ENCODE results near the gene SLC36A4.
A peak's percentile ranks its signal among the peaks of the same experiment; 100 is the strongest.

Gene SLC36A4

GRCh38 chr11:93219440-93219839, 21.6 kb upstream of the SLC36A4 start:
- Histone ChIP-seq H3K27ac (ENCODE audit: low read length) (no peak overlapping the region), H3K4me3 (ENCODE audit: low read length) (no peak overlapping the region), H3K4me1 (ENCODE audit: control insufficient read depth, low read depth, low read length) (no peaks in the 10 kb centered on the region), H3K9ac (ENCODE audit: low read length) (no peak overlapping the region), H3K27me3 (ENCODE audit: control insufficient read depth, insufficient read depth, low read length) (no peaks in the 10 kb centered on the region), H3K9me3 (ENCODE audit: control insufficient read depth, low read depth, low read length) (no peaks in the 10 kb centered on the region), H3K36me3 (ENCODE audit: control insufficient read depth, low read depth, low read length) (no peaks in the 10 kb centered on the region)

- no peak overlapping the region for H3K27ac ChIP-seq (ENCODE audit: low read length)
- H3K9me3 ChIP-seq (ENCODE audit: control insufficient read depth, low read depth, low read length), result no peaks in the 10 kb centered on the region
- H3K27me3 ChIP-seq (ENCODE audit: control insufficient read depth, insufficient read depth, low read length), result no peaks in the 10 kb centered on the region
Measured at GRCh38 chr11:93216511-93217101, 18.8 kb upstream of the SLC36A4 start.

GRCh38 chr11:93213622-93214021, 15.8 kb upstream of the SLC36A4 start:
- Histone ChIP-seq H3K27me3 (ENCODE audit: control insufficient read depth, insufficient read depth, low read length) (no peaks in the 10 kb centered on the region), H3K27ac (ENCODE audit: low read length) (no peak overlapping the region), H3K9me3 (ENCODE audit: control insufficient read depth, low read depth, low read length) (no peaks in the 10 kb centered on the region), H3K36me3 (ENCODE audit: control insufficient read depth, low read depth, low read length) (no peaks in the 10 kb centered on the region), H3K9ac (ENCODE audit: low read length) (no peak overlapping the region), H3K4me1 (ENCODE audit: control insufficient read depth, low read depth, low read length) (no peaks in the 10 kb centered on the region), H3K4me3 (ENCODE audit: low read length) (no peak overlapping the region)

More at GRCh38 chr11:93216511-93217101, 18.8 kb upstream of the SLC36A4 start:
- no peak overlapping the region for H3K4me3 ChIP-seq (ENCODE audit: low read length)
- H3K36me3 ChIP-seq (ENCODE audit: control insufficient read depth, low read depth, low read length), result no peaks in the 10 kb centered on the region
- no peaks in the 10 kb centered on the region for H3K4me1 ChIP-seq (ENCODE audit: control insufficient read depth, low read depth, low read length)
- no peak overlapping the region for H3K9ac ChIP-seq (ENCODE audit: low read length)

- Histone ChIP-seq H3K27ac (ENCODE audit: low read length) (no peak overlapping the region), H3K9ac (ENCODE audit: low read length) (no peak overlapping the region), H3K36me3 (ENCODE audit: control insufficient read depth, low read depth, low read length) (no peaks in the 10 kb centered on the region), H3K9me3 (ENCODE audit: control insufficient read depth, low read depth, low read length) (no peaks in the 10 kb centered on the region), H3K4me3 (ENCODE audit: low read length) (no peak overlapping the region), H3K4me1 (ENCODE audit: control insufficient read depth, low read depth, low read length) (no peaks in the 10 kb centered on the region), H3K27me3 (ENCODE audit: control insufficient read depth, insufficient read depth, low read length) (no peaks in the 10 kb centered on the region)
Measured at GRCh38 chr11:93212094-93212493, 14.3 kb upstream of the SLC36A4 start.

GRCh38 chr11:93209466-93209865, 11.7 kb upstream of the SLC36A4 start:
- H3K9ac ChIP-seq (ENCODE audit: low read length), result no peak overlapping the region
- H3K4me3 ChIP-seq (ENCODE audit: low read length), result no peak overlapping the region
- H3K27me3 ChIP-seq (ENCODE audit: control insufficient read depth, insufficient read depth, low read length), result no peaks in the 10 kb centered on the region
- no peak overlapping the region for H3K27ac ChIP-seq (ENCODE audit: low read length)
- H3K4me1 ChIP-seq (ENCODE audit: control insufficient read depth, low read depth, low read length), result no peaks in the 10 kb centered on the region
- H3K9me3 ChIP-seq (ENCODE audit: control insufficient read depth, low read depth, low read length), result no peaks in the 10 kb centered on the region
- no peaks in the 10 kb centered on the region for H3K36me3 ChIP-seq (ENCODE audit: control insufficient read depth, low read depth, low read length)

GRCh38 chr11:93208663-93209270, 11.0 kb upstream of the SLC36A4 start:
- H3K27ac ChIP-seq (ENCODE audit: low read length), result no peak overlapping the region
- H3K27me3 ChIP-seq (ENCODE audit: control insufficient read depth, insufficient read depth, low read length), result no peaks in the 10 kb centered on the region
- no peaks in the 10 kb centered on the region for H3K36me3 ChIP-seq (ENCODE audit: control insufficient read depth, low read depth, low read length)
- H3K9ac ChIP-seq (ENCODE audit: low read length), result no peak overlapping the region
- no peaks in the 10 kb centered on the region for H3K9me3 ChIP-seq (ENCODE audit: control insufficient read depth, low read depth, low read length)
- H3K4me3 ChIP-seq (ENCODE audit: low read length), result no peak overlapping the region
- H3K4me1 ChIP-seq (ENCODE audit: control insufficient read depth, low read depth, low read length), result no peaks in the 10 kb centered on the region

GRCh38 chr11:93199616-93200015, 1.8 kb upstream of the SLC36A4 start:
- Histone ChIP-seq H3K9ac (ENCODE audit: low read length) (no peak overlapping the region), H3K36me3 (ENCODE audit: control insufficient read depth, low read depth, low read length) (no peaks in the 10 kb centered on the region), H3K9me3 (ENCODE audit: control insufficient read depth, low read depth, low read length) (no peaks in the 10 kb centered on the region), H3K4me1 (ENCODE audit: control insufficient read depth, low read depth, low read length) (peaks cover 7% of the 10 kb centered on the region), H3K27me3 (ENCODE audit: control insufficient read depth, insufficient read depth, low read length) (no peaks in the 10 kb centered on the region), H3K4me3 (ENCODE audit: low read length) (no peak overlapping the region), H3K27ac (ENCODE audit: low read length) (no peak overlapping the region)

GRCh38 chr11:93198215-93198845, 539 bp upstream of the SLC36A4 start:
- no peaks in the 10 kb centered on the region for H3K9me3 ChIP-seq (ENCODE audit: control insufficient read depth, low read depth, low read length)
- H3K27ac ChIP-seq (ENCODE audit: low read length), result no peak overlapping the region
- no peaks in the 10 kb centered on the region for H3K36me3 ChIP-seq (ENCODE audit: control insufficient read depth, low read depth, low read length)

GRCh38 chr11:93196816-93197379, 893 bp downstream of the SLC36A4 start:
- H3K27ac ChIP-seq (ENCODE audit: low read length), result peak overlapping the region; percentile 95
- H3K9me3 ChIP-seq (ENCODE audit: control insufficient read depth, low read depth, low read length), result no peaks in the 10 kb centered on the region
- H3K36me3 ChIP-seq (ENCODE audit: control insufficient read depth, low read depth, low read length), result no peaks in the 10 kb centered on the region
- H3K9ac ChIP-seq (ENCODE audit: low read length), result peak overlapping the region; percentile 91
- H3K27me3 ChIP-seq (ENCODE audit: control insufficient read depth, insufficient read depth, low read length), result no peaks in the 10 kb centered on the region
- peak overlapping the region; percentile 95 for H3K4me3 ChIP-seq (ENCODE audit: low read length)
- H3K4me1 ChIP-seq (ENCODE audit: control insufficient read depth, low read depth, low read length), result peaks cover 12% of the 10 kb centered on the region

More at GRCh38 chr11:93198215-93198845, 539 bp upstream of the SLC36A4 start:
- Histone ChIP-seq H3K4me3 (ENCODE audit: low read length) (peak overlapping the region; percentile 95), H3K4me1 (ENCODE audit: control insufficient read depth, low read depth, low read length) (peaks cover 7% of the 10 kb centered on the region), H3K27me3 (ENCODE audit: control insufficient read depth, insufficient read depth, low read length) (no peaks in the 10 kb centered on the region), H3K9ac (ENCODE audit: low read length) (peak overlapping the region; percentile 59)

- Histone ChIP-seq H3K27me3 (ENCODE audit: control insufficient read depth, insufficient read depth, low read length) (no peaks in the 10 kb centered on the region), H3K36me3 (ENCODE audit: control insufficient read depth, low read depth, low read length) (no peaks in the 10 kb centered on the region), H3K9me3 (ENCODE audit: control insufficient read depth, low read depth, low read length) (no peaks in the 10 kb centered on the region), H3K27ac (ENCODE audit: low read length) (no peak overlapping the region), H3K9ac (ENCODE audit: low read length) (no peak overlapping the region), H3K4me3 (ENCODE audit: low read length) (no peak overlapping the region), H3K4me1 (ENCODE audit: control insufficient read depth, low read depth, low read length) (peaks cover 14% of the 10 kb centered on the region)
Measured at GRCh38 chr11:93194673-93195291, 3.0 kb downstream of the SLC36A4 start.

- Histone ChIP-seq H3K9me3 (ENCODE audit: control insufficient read depth, low read depth, low read length) (no peaks in the 10 kb centered on the region), H3K9ac (ENCODE audit: low read length) (no peak overlapping the region), H3K27me3 (ENCODE audit: control insufficient read depth, insufficient read depth, low read length) (no peaks in the 10 kb centered on the region), H3K4me3 (ENCODE audit: low read length) (no peak overlapping the region), H3K36me3 (ENCODE audit: control insufficient read depth, low read depth, low read length) (no peaks in the 10 kb centered on the region), H3K4me1 (ENCODE audit: control insufficient read depth, low read depth, low read length) (peaks cover 14% of the 10 kb centered on the region), H3K27ac (ENCODE audit: low read length) (no peak overlapping the region)
Measured at GRCh38 chr11:93193731-93194130, 4.1 kb downstream of the SLC36A4 start.
